Right kidney (tissue), 1 donor: ENCODE measurements around the gene SCAPER.
"Not testable (repeated sequence)": the region's sequence is repeated elsewhere in the genome, so short reads cannot be mapped to it uniquely, and the experiment has no call there.

Source experiments
- DNase-seq: peaks from one replicate; pipeline ENCODE4 v3.0.0-alpha.2; 2016

Gene SCAPER

GRCh38 chr15:76313175-76313567 is 592.0 kb downstream of the SCAPER start:
- DNase-seq, result not testable (repeated sequence)

- DNase-seq, result no peak
Observed at GRCh38 chr15:76312540-76313174, 592.5 kb downstream of the SCAPER start.

GRCh38 chr15:76311100-76311953 is 593.8 kb downstream of the SCAPER start, which contains the start of gene ETFA:
ETFA (minus strand) TSS chr15:76311469; CDS start chr15:76311388, 81 bp downstream.
- peak; percentile 95 for DNase-seq

GRCh38 chr15:76310475-76311099 is 594.6 kb downstream of the SCAPER start:
- no peak for DNase-seq

- DNase-seq, result no peak
Observed at GRCh38 chr15:76309601-76310330, 595.4 kb downstream of the SCAPER start.

GRCh38 chr15:76303909-76304308 is 601.2 kb downstream of the SCAPER start:
- no peak for DNase-seq

- no peak for DNase-seq
Observed at GRCh38 chr15:76299786-76300185, 605.4 kb downstream of the SCAPER start.

GRCh38 chr15:76298986-76299385 is 606.2 kb downstream of the SCAPER start:
- no peak for DNase-seq

- DNase-seq, result not testable (repeated sequence)
Observed at GRCh38 chr15:76297951-76298350, 607.2 kb downstream of the SCAPER start.
